ENCODE data around the gene C16orf89.

The C16orf89 gene

GRCh38 chr16:5022521-5022920 is 43.2 kb downstream of the C16orf89 start:
- H3K27ac Mint-ChIP-seq: no peak overlapping the region
- no peaks in the 10 kb centered on the region for H3K9me3 Mint-ChIP-seq
- DNase-seq (ENCODE audit: low spot score in 2 of 2): no peak
- H3K4me3 Mint-ChIP-seq: no peak overlapping the region
- no peaks in the 10 kb centered on the region for H3K4me1 Mint-ChIP-seq
- no peaks in the 10 kb centered on the region for H3K27me3 Mint-ChIP-seq
- no peak for ATAC-seq (ENCODE audit: low read depth)
- H3K36me3 Mint-ChIP-seq: peaks cover 2% of the 10 kb centered on the region

- Mint-ChIP-seq H3K9me3 (no peaks in the 10 kb centered on the region), H3K27me3 (peaks cover 2% of the 10 kb centered on the region), H3K4me3 (no peak overlapping the region), H3K4me1 (no peaks in the 10 kb centered on the region), H3K36me3 (no peaks in the 10 kb centered on the region), H3K27ac (no peak overlapping the region)
- ATAC-seq (ENCODE audit: low read depth) (no peak), DNase-seq (ENCODE audit: low spot score in 2 of 2) (no peak)
Observed at GRCh38 chr16:5020551-5020950, 45.2 kb downstream of the C16orf89 start.

GRCh38 chr16:5019775-5020174 is 46.0 kb downstream of the C16orf89 start:
- Mint-ChIP-seq H3K27me3 (peaks cover 2% of the 10 kb centered on the region), H3K4me1 (no peaks in the 10 kb centered on the region), H3K27ac (no peak overlapping the region), H3K36me3 (no peaks in the 10 kb centered on the region), H3K9me3 (no peaks in the 10 kb centered on the region), H3K4me3 (no peak overlapping the region)
- no peak for DNase-seq (ENCODE audit: low spot score in 2 of 2)
- ATAC-seq (ENCODE audit: low read depth): no peak

GRCh38 chr16:5018793-5019192 is 47.0 kb downstream of the C16orf89 start:
- Mint-ChIP-seq H3K4me3 (no peak overlapping the region), H3K27me3 (peaks cover 5% of the 10 kb centered on the region), H3K36me3 (no peaks in the 10 kb centered on the region), H3K9me3 (no peaks in the 10 kb centered on the region), H3K27ac (no peak overlapping the region), H3K4me1 (no peaks in the 10 kb centered on the region)
- DNase-seq (ENCODE audit: low spot score in 2 of 2) (no peak), ATAC-seq (ENCODE audit: low read depth) (no peak)

- no peaks in the 10 kb centered on the region for H3K4me1 Mint-ChIP-seq
- no peak for ATAC-seq (ENCODE audit: low read depth)
- H3K27ac Mint-ChIP-seq: no peak overlapping the region
- H3K9me3 Mint-ChIP-seq: no peaks in the 10 kb centered on the region
- H3K36me3 Mint-ChIP-seq: no peaks in the 10 kb centered on the region
- peaks cover 6% of the 10 kb centered on the region for H3K27me3 Mint-ChIP-seq
- DNase-seq (ENCODE audit: low spot score in 2 of 2): no peak
- no peak overlapping the region for H3K4me3 Mint-ChIP-seq
Observed at GRCh38 chr16:5017678-5017969, 48.1 kb downstream of the C16orf89 start.

- Mint-ChIP-seq H3K9me3 (no peaks in the 10 kb centered on the region), H3K36me3 (no peaks in the 10 kb centered on the region), H3K27ac (no peak overlapping the region), H3K4me3 (no peak overlapping the region), H3K4me1 (no peaks in the 10 kb centered on the region), H3K27me3 (peaks cover 6% of the 10 kb centered on the region)
- DNase-seq (ENCODE audit: low spot score in 2 of 2) (no peak), ATAC-seq (ENCODE audit: low read depth) (no peak)
Observed at GRCh38 chr16:5016967-5017677, 48.6 kb downstream of the C16orf89 start.

- no peak for ATAC-seq (ENCODE audit: low read depth)
Observed at GRCh38 chr16:5015887-5016286, 49.9 kb downstream of the C16orf89 start.

GRCh38 chr16:5015351-5015750 is 50.4 kb downstream of the C16orf89 start:
- ATAC-seq (ENCODE audit: low read depth) (no peak), DNase-seq (ENCODE audit: low spot score in 2 of 2) (no peak)
- Mint-ChIP-seq H3K27me3 (peaks cover 12% of the 10 kb centered on the region), H3K4me3 (no peak overlapping the region), H3K4me1 (no peaks in the 10 kb centered on the region), H3K27ac (no peak overlapping the region), H3K36me3 (no peaks in the 10 kb centered on the region), H3K9me3 (no peaks in the 10 kb centered on the region)

More at GRCh38 chr16:5015887-5016286, 49.9 kb downstream of the C16orf89 start:
- Mint-ChIP-seq H3K4me1 (no peaks in the 10 kb centered on the region), H3K27ac (no peak overlapping the region), H3K9me3 (no peaks in the 10 kb centered on the region), H3K36me3 (no peaks in the 10 kb centered on the region), H3K27me3 (peaks cover 8% of the 10 kb centered on the region), H3K4me3 (no peak overlapping the region)
- no peak for DNase-seq (ENCODE audit: low spot score in 2 of 2)

- Mint-ChIP-seq H3K4me3 (no peak overlapping the region), H3K27me3 (peaks cover 17% of the 10 kb centered on the region), H3K36me3 (no peaks in the 10 kb centered on the region), H3K9me3 (no peaks in the 10 kb centered on the region), H3K4me1 (no peaks in the 10 kb centered on the region), H3K27ac (no peak overlapping the region)
- DNase-seq (ENCODE audit: low spot score in 2 of 2) (no peak), ATAC-seq (ENCODE audit: low read depth) (no peak)
Observed at GRCh38 chr16:5012887-5013286, 52.9 kb downstream of the C16orf89 start.

GRCh38 chr16:5011637-5012036 is 54.1 kb downstream of the C16orf89 start:
- H3K27ac Mint-ChIP-seq: no peak overlapping the region
- H3K4me3 Mint-ChIP-seq: no peak overlapping the region
- H3K4me1 Mint-ChIP-seq: no peaks in the 10 kb centered on the region
- DNase-seq (ENCODE audit: low spot score in 2 of 2): no peak
- ATAC-seq (ENCODE audit: low read depth): no peak
- H3K36me3 Mint-ChIP-seq: no peaks in the 10 kb centered on the region
- H3K27me3 Mint-ChIP-seq: peaks cover 16% of the 10 kb centered on the region
- no peaks in the 10 kb centered on the region for H3K9me3 Mint-ChIP-seq

- H3K36me3 Mint-ChIP-seq: no peaks in the 10 kb centered on the region
- peaks cover 17% of the 10 kb centered on the region for H3K27me3 Mint-ChIP-seq
- H3K9me3 Mint-ChIP-seq: no peaks in the 10 kb centered on the region
- H3K27ac Mint-ChIP-seq: no peak overlapping the region
- ATAC-seq (ENCODE audit: low read depth) (no peak), DNase-seq (ENCODE audit: low spot score in 2 of 2) (no peak)
- no peaks in the 10 kb centered on the region for H3K4me1 Mint-ChIP-seq
- no peak overlapping the region for H3K4me3 Mint-ChIP-seq
Observed at GRCh38 chr16:5010576-5011329, 55.0 kb downstream of the C16orf89 start.

GRCh38 chr16:5008311-5008731 is 57.4 kb downstream of the C16orf89 start:
- ATAC-seq (ENCODE audit: low read depth): no peak

GRCh38 chr16:5007256-5007655 is 58.5 kb downstream of the C16orf89 start:
- ATAC-seq (ENCODE audit: low read depth) (no peak), DNase-seq (ENCODE audit: low spot score in 2 of 2) (no peak)
- no peak overlapping the region for H3K4me3 Mint-ChIP-seq
- no peaks in the 10 kb centered on the region for H3K36me3 Mint-ChIP-seq
- H3K27ac Mint-ChIP-seq: no peak overlapping the region
- H3K4me1 Mint-ChIP-seq: no peaks in the 10 kb centered on the region
- H3K9me3 Mint-ChIP-seq: no peaks in the 10 kb centered on the region
- H3K27me3 Mint-ChIP-seq: peaks cover 19% of the 10 kb centered on the region

More at GRCh38 chr16:5008311-5008731, 57.4 kb downstream of the C16orf89 start:
- Mint-ChIP-seq H3K36me3 (no peaks in the 10 kb centered on the region), H3K27ac (no peak overlapping the region), H3K4me3 (no peak overlapping the region), H3K9me3 (no peaks in the 10 kb centered on the region), H3K27me3 (peaks cover 21% of the 10 kb centered on the region), H3K4me1 (no peaks in the 10 kb centered on the region)
- no peak for DNase-seq (ENCODE audit: low spot score in 2 of 2)

- no peaks in the 10 kb centered on the region for H3K9me3 Mint-ChIP-seq
- DNase-seq (ENCODE audit: low spot score in 2 of 2) (no peak), ATAC-seq (ENCODE audit: low read depth) (no peak)
- no peak overlapping the region for H3K4me3 Mint-ChIP-seq
- H3K27me3 Mint-ChIP-seq: peaks cover 18% of the 10 kb centered on the region
- no peaks in the 10 kb centered on the region for H3K36me3 Mint-ChIP-seq
- no peaks in the 10 kb centered on the region for H3K4me1 Mint-ChIP-seq
- no peak overlapping the region for H3K27ac Mint-ChIP-seq
Observed at GRCh38 chr16:5006348-5007193, 59.2 kb downstream of the C16orf89 start.

Data from memory B cell (primary cell).